IMR-90 (cell line): ENCODE results near the gene RBFOX2. TPM values are rescaled to one million over a fixed set of nuclear protein-coding genes. Genes with fewer than 3 reads are reported as not detected.

Experiments used
- ATAC-seq: fragments of 200-7000 bp; cut with Tn5 transposase; 2 replicates; pipeline ENCODE4 v1.9.1; 2020; ENCODE audit warnings: low read depth, mild to moderate bottlenecking, moderate library complexity
- BruUV-seq: library from RNA; stranded (reverse); fragments of 400-500 nt; replicated peaks from 2 replicates; lab custom pipeline; 2021; lab: Mats Ljungman, UMichigan
- CTCF ChIA-PET: fragments of 300-600 bp; formaldehyde crosslinking; extraction: SDS; loops from one replicate; lab custom pipeline; 2021; ENCODE audit warnings: antibody characterized with exemption; lab: Yijun Ruan, JAX
- POLR2A ChIA-PET: fragments of 300-600 bp; sonication (Branson Sonifier 250); formaldehyde crosslinking; loops from one replicate; lab custom pipeline; 2022; ENCODE audit warnings: antibody characterized with exemption; ENCODE audit not compliant: unreplicated experiment; lab: Charles Lee
- DNase-seq: peaks from one replicate; pipeline ENCODE4 v3.0.0; 2013
- H2AFZ ChIP-seq: replicated peaks from 2 replicates; pipeline ENCODE3; 2013; ENCODE audit warnings: low read length, mild to moderate bottlenecking; ENCODE audit not compliant: poor library complexity
- H2AK5ac ChIP-seq: 2 replicates; pipeline ENCODE4 v1.6.1; 2013; ENCODE audit warnings: low read depth, low read length, inconsistent platforms
- H2AK9ac ChIP-seq: replicated peaks from 2 replicates; pipeline ENCODE3; 2013; ENCODE audit warnings: mild to moderate bottlenecking, low read depth, low read length, moderate library complexity; ENCODE audit not compliant: poor library complexity
- H2BK120ac ChIP-seq: 2 replicates; pipeline ENCODE4 v1.6.1; 2013; ENCODE audit warnings: low read depth, low read length, inconsistent platforms
- H2BK15ac ChIP-seq: 3 replicates; pipeline ENCODE4 v1.6.1; 2013; ENCODE audit warnings: low read depth, low read length, inconsistent platforms
- H2BK20ac ChIP-seq: 2 replicates; pipeline ENCODE4 v1.6.1; 2013; ENCODE audit warnings: low read depth, mild to moderate bottlenecking, inconsistent platforms, low read length, moderate library complexity
- H2BK5ac ChIP-seq: 2 replicates; pipeline ENCODE4 v1.6.1; 2013; ENCODE audit warnings: mild to moderate bottlenecking, low read depth, low read length, inconsistent platforms; ENCODE audit not compliant: poor library complexity, severe bottlenecking
- H3K14ac ChIP-seq: replicated peaks from 2 replicates; pipeline ENCODE4 v1.6.1; 2013; ENCODE audit warnings: low read depth, low read length, inconsistent platforms
- H3K18ac ChIP-seq: 2 replicates; pipeline ENCODE4 v1.6.1; 2013; ENCODE audit warnings: low read depth, low read length, control low read depth
- H3K23ac ChIP-seq: 2 replicates; pipeline ENCODE4 v1.6.1; 2013; ENCODE audit warnings: low read depth, low read length, inconsistent platforms
- H3K27ac ChIP-seq: 2 replicates; pipeline ENCODE4 v1.5.1; 2013; ENCODE audit warnings: mild to moderate bottlenecking, control low read depth, low read length; ENCODE audit not compliant: insufficient read depth
- H3K27me3 ChIP-seq: 2 replicates; pipeline ENCODE4 v1.6.1; 2013; ENCODE audit warnings: low read length; ENCODE audit not compliant: control insufficient read depth, insufficient read depth
- H3K36me3 ChIP-seq: 2 replicates; pipeline ENCODE4 v1.6.1; 2013; ENCODE audit warnings: low read length, mixed read lengths; ENCODE audit not compliant: control insufficient read depth, insufficient read depth
- H3K4ac ChIP-seq: 2 replicates; pipeline ENCODE4 v1.6.1; 2013; ENCODE audit warnings: low read depth, low read length, inconsistent platforms
- H3K4me1 ChIP-seq: 2 replicates; pipeline ENCODE4 v1.6.1; 2013; ENCODE audit warnings: low read length, mixed read lengths; ENCODE audit not compliant: control insufficient read depth, insufficient read depth
- H3K4me2 ChIP-seq: 2 replicates; pipeline ENCODE4 v1.6.1; 2013; ENCODE audit warnings: low read depth, mild to moderate bottlenecking, control low read depth, low read length, moderate library complexity
- H3K4me3 ChIP-seq: 2 replicates; pipeline ENCODE4 v1.5.1; 2013; ENCODE audit warnings: low read depth, mild to moderate bottlenecking, control low read depth, low read length, moderate library complexity; ENCODE audit not compliant: insufficient read depth
- H3K56ac ChIP-seq: 2 replicates; pipeline ENCODE4 v1.6.1; 2013; ENCODE audit warnings: low read length, inconsistent platforms; ENCODE audit not compliant: insufficient read depth; ENCODE audit errors: extremely low read depth
- H3K79me1 ChIP-seq, 2 experiments: 2 replicates each; pipeline ENCODE4 v1.6.1; 2013; ENCODE audit warnings: low read length in 2 of 2, inconsistent platforms in 1 of 2, low read depth in 1 of 2
- H3K9ac ChIP-seq: 2 replicates; pipeline ENCODE4 v1.6.1; 2013; ENCODE audit warnings: low read depth, low read length, control low read depth
- H3K9me1 ChIP-seq: 2 replicates; pipeline ENCODE4 v1.6.1; 2013; ENCODE audit warnings: low read length, inconsistent platforms; ENCODE audit not compliant: insufficient read depth
- H3K9me3 ChIP-seq: 2 replicates; pipeline ENCODE4 v1.6.1; 2013; ENCODE audit warnings: low read length; ENCODE audit not compliant: control insufficient read depth, insufficient read depth
- H4K20me1 ChIP-seq: 2 replicates; pipeline ENCODE4 v1.6.1; 2013; ENCODE audit warnings: low read length, inconsistent platforms; ENCODE audit not compliant: insufficient read depth
- H4K5ac ChIP-seq: 2 replicates; pipeline ENCODE4 v1.6.1; 2013; ENCODE audit warnings: mild to moderate bottlenecking, low read depth, low read length, control low read depth
- H4K8ac ChIP-seq, 2 experiments: 2 replicates each; pipeline ENCODE4 v1.6.1; 2013; ENCODE audit warnings: low read depth in 2 of 2, low read length in 2 of 2, control low read depth in 1 of 2, inconsistent platforms in 1 of 2
- H4K91ac ChIP-seq: 2 replicates; pipeline ENCODE4 v1.6.1; 2013; ENCODE audit warnings: low read depth, low read length, inconsistent platforms; ENCODE audit not compliant: insufficient read depth
- CEBPB ChIP-seq: IDR thresholded peaks from 2 replicates; pipeline ENCODE4 v1.6.1; 2012; ENCODE audit warnings: low read depth, low read length, improper control_type of control experiment
- ELK1 ChIP-seq: fragments of 150-350 bp; IDR thresholded peaks from 2 replicates; pipeline ENCODE4 v1.6.1; 2016; ENCODE audit warnings: low read depth, mild to moderate bottlenecking, low read length, moderate library complexity, borderline replicate concordance
- WGBS, 2 experiments: methylation state at CpG; one replicate each; pipeline versions ENCODE4 v1.1.5 to v1.1.7; 2013; ENCODE audit warnings: missing lambda C conversion rate in 2 of 2; ENCODE audit not compliant: insufficient read length in 1 of 2; ENCODE audit errors: extremely low coverage in 2 of 2; 5-methylcytosine and 5-hydroxymethylcytosine counted together
- dilution Hi-C: fragments of 300-500 bp; cut with HindIII; formaldehyde crosslinking; loops from one replicate; pipeline ENCODE4 v1.14.3; 2018; ENCODE audit warnings: low sequenced_read_pairs; ENCODE audit not compliant: unreplicated experiment
- in situ Hi-C: fragments of 300-500 bp; cut with MboI; formaldehyde crosslinking; loops from 3 replicates; pipeline ENCODE4 v1.14.3; 2019; ENCODE audit warnings: low sequenced_read_pairs, inconsistent platforms, mixed read lengths
- intact Hi-C: fragments of 100-400 bp; cut with micrococcal nuclease; formaldehyde crosslinking; loops from 2 replicates; pipeline ENCODE4 v1.10.0; 2022
- polyA plus RNA-seq, 3 experiments: library from polyadenylated mRNA; depleted of rRNA; stranded (reverse); fragments of >200 nt; gene quantifications; 2 replicates each; pipeline ENCODE4 v1.2.3, GENCODE V29; 2012; ENCODE audit warnings: low replicate concordance in 1 of 3
- total RNA-seq: library from RNA; depleted of rRNA; stranded (reverse); fragments of >200 nt; gene quantifications from 2 replicates; pipeline ENCODE4 v1.2.3, GENCODE V29; 2012

Gene RBFOX2
- total and polyA plus RNA-seq, 2 of the 4 experiments (the other 2 are of a cell fraction) = 146 to 178 TPM

DNA sequence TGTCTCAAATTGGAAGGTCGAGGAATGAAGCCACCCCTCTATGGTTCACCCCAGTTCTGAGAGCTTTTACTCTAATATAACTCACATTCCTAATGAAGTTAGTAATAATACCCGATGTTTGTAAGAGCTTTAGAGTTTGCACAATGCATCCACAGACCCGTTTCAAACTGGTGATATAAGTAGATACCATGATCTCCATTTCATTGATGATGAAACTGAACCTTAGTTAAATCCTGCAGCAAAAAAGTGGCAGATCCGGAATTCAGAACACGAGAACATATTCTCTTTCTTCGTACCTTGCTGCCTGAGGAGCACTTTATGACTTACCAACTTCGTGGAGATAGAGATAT lies 757 bp upstream of the RBFOX2 start:
- ATAC-seq = peak; percentile 0
- Histone ChIP-seq H4K20me1 (peaks cover 21% of the 10 kb centered on the region; the same call in 1 of the 2 replicates), H2AK9ac (peak overlapping the region; percentile 87), H3K56ac (peak overlapping the region; percentile 36), H3K9ac (peak overlapping the region; percentile 38), H2BK120ac (peak overlapping the region; percentile 78), H4K91ac (peak overlapping the region; percentile 43; the same call in 1 of the 2 replicates), H3K9me3 (no peaks in the 10 kb centered on the region), H4K5ac (peak overlapping the region; percentile 92), H2AK5ac (peak overlapping the region; percentile 41), H2AFZ (peak overlapping the region; percentile 97), H2BK20ac (peak overlapping the region; percentile 85; the same call in 1 of the 2 replicates), H3K4me3 (peak overlapping the region; percentile 57), H3K79me1 (peaks cover 3 to 31% of the 10 kb centered on the region in 2 experiments; a peak in 3 of 4 replicates), H3K4me1 (peaks cover 4% of the 10 kb centered on the region; the same call in 1 of the 2 replicates), H3K4ac (peak overlapping the region; percentile 79; the same call in 1 of the 2 replicates), H3K18ac (peak overlapping the region; percentile 62), H3K4me2 (peak overlapping the region; percentile 87), H2BK15ac (peak overlapping the region; percentile 31; the same call in 1 of the 3 replicates), H3K23ac (peak overlapping the region; percentile 91), H3K9me1 (peaks cover 10% of the 10 kb centered on the region; the same call in 1 of the 2 replicates), H3K14ac (peak overlapping the region; percentile 90), H3K27ac (peak overlapping the region; percentile 50), H4K8ac (peak overlapping the region; percentile 23 to 88), H2BK5ac (peak overlapping the region; percentile 84), H3K27me3 (no peaks in the 10 kb centered on the region), H3K36me3 (peaks cover 2% of the 10 kb centered on the region; the same call in 1 of the 2 replicates)
- intact Hi-C loops (loop anchor here (1.0 to 5.0 kb wide), 6 partner anchors 35 to 402 kb away; no protein-coding TSS in a partner anchor), dilution Hi-C loops (no loop called here), in situ Hi-C loops (no loop called here)
- POLR2A ChIA-PET = interaction anchor here (0.6 to 1.0 kb wide), 2 partner anchors 36 to 625 kb away, joined by 3 to 4 read pairs; no protein-coding TSS in a partner anchor
- CTCF ChIA-PET = interaction anchor here (0.8 to 2.2 kb wide), 3 partner anchors 28 to 37 kb away, joined by 3 to 14 read pairs (median 3); no protein-coding TSS in a partner anchor
- BruUV-seq = no TSS peak
- 33% methylated on average over 1 of the region's 7 CpGs; no CpG with 5 or more reads in 1 of the 2 experiments for WGBS, 2 experiments
- DNase-seq = peak; percentile 38
- no peak for TF ChIP-seq ELK1
- TF ChIP-seq CEBPB = peak; percentile 58; the same call in 1 of the 2 replicates
